ENCODE measurements around the gene ZNF343. TPM values are rescaled to one million over a fixed set of nuclear protein-coding genes. Genes with fewer than 3 reads are reported as not detected.
"Not testable (repeated sequence)": the region's sequence is repeated elsewhere in the genome, so short reads cannot be mapped to it uniquely, and the experiment has no call there.

The ZNF343 gene
- polyA plus RNA-seq, 2 of the 4 experiments (the other 2 are of a cell fraction): 14.0 to 19.0 TPM

GRCh38 chr20:2507875-2508630 lies 662 bp downstream of the ZNF343 start:
- FAIRE-seq: no peak
- Histone ChIP-seq H3K4me3 (peak overlapping the region; percentile 68), H3K9me3 (no peaks in the 10 kb centered on the region), H3K4me2 (peak overlapping the region; percentile 92), H3K27ac (peak overlapping the region; percentile 86 to 89), H3K4me1 (peaks cover 12% of the 10 kb centered on the region)
- DNase-seq (ENCODE audit: low read depth in 1 of 2, low spot score in 1 of 2): peak; percentile 21 to 46
- peak; percentile 54 to 56 for ATAC-seq
- 10% methylated on average over 22 of the region's 22 CpGs for WGBS (ENCODE audit: missing lambda C conversion rate)
- ChIA-PET POLR2A (interaction anchor here (0.6 kb wide), 1 partner anchor 143 kb away, joined by 3 read pairs; no protein-coding TSS in a partner anchor), CTCF (interaction anchor here (0.7 to 9.6 kb wide), 6 partner anchors 15 to 244 kb away, joined by 3 to 149 read pairs (median 4); no protein-coding TSS in a partner anchor)
- TF ChIP-seq NPAS2 (CRISPR knock-in tag; IDR thresholded peaks at IDR 0.05; ENCODE audit: borderline replicate concordance): no peak
- TF ChIP-seq ZSCAN20 (CRISPR knock-in tag; IDR thresholded peaks at IDR 0.05): no peak
- no peak for TF ChIP-seq CTCF (IDR thresholded peaks at IDR 0.05)
- no peak for TF ChIP-seq EP300 (IDR thresholded peaks at IDR 0.05)
- TF ChIP-seq TP53 (CRISPR knock-in tag; IDR thresholded peaks at IDR 0.05): no peak
- TF ChIP-seq CHD2 (IDR thresholded peaks at IDR 0.05; ENCODE audit: low read length, partially characterized antibody): no peak
- no peak for TF ChIP-seq ZNF302 (CRISPR knock-in tag; IDR thresholded peaks at IDR 0.05)
- no peak for TF ChIP-seq SREBF2 (IDR thresholded peaks at IDR 0.05)
- TF ChIP-seq NFE2L2 (conservative IDR thresholded peaks at IDR 0.05; ENCODE audit: low read length): no peak
- TF ChIP-seq GATA3 (IDR thresholded peaks at IDR 0.05; ENCODE audit: borderline replicate concordance): no peak
- TF ChIP-seq CEBPB (IDR thresholded peaks at IDR 0.05): no peak
- TF ChIP-seq JUN (IDR thresholded peaks at IDR 0.05): no peak
- TF ChIP-seq EHMT2 (IDR thresholded peaks at IDR 0.05; ENCODE audit: low read depth): no peak
- no peak for TF ChIP-seq BCL3 (IDR thresholded peaks at IDR 0.05)

DNA sequence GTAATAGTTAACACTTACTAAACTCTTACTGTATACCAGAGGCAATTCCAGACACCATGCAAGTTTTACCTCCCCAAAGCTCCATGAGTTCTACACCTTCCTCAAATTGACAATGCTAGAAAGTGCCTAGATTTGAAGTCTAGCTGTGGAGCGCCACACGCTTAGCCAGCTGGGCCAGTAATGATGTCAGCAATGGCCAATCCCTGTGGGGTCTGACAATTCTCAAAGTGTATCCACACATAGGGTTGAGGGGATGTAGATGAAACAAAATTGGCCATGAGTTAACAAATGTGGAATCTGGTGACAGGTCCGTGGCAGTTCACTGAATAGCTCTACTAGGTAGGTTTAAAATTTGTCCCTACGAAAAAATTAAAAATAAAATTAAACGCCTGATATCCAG lies 1.3 kb downstream of the ZNF343 start:
- POLR2A ChIA-PET: interaction anchor here (0.6 kb wide), 1 partner anchor 144 kb away, joined by 3 read pairs; no protein-coding TSS in a partner anchor
- H3K27ac ChIP-seq: no peak overlapping the region; a peak in 2 of 6 replicates
- peaks cover 12% of the 10 kb centered on the region for H3K4me1 ChIP-seq
- FAIRE-seq (no peak), DNase-seq (ENCODE audit: low read depth in 1 of 2, low spot score in 1 of 2) (no peak), ATAC-seq (no peak)
- H3K4me2 ChIP-seq: peak overlapping the region; percentile 92
- TF ChIP-seq CHD2 (IDR thresholded peaks at IDR 0.05; ENCODE audit: low read length, partially characterized antibody) (no peak), ELK1 (IDR thresholded peaks at IDR 0.05; ENCODE audit: low read depth, low read length) (no peak), EHF (CRISPR knock-in tag; IDR thresholded peaks at IDR 0.05) (no peak), CTCF (IDR thresholded peaks at IDR 0.05) (no peak), PHF8 (IDR thresholded peaks at IDR 0.05; ENCODE audit: borderline replicate concordance, low read depth) (no peak), BHLHE40 (IDR thresholded peaks at IDR 0.05; ENCODE audit: low read depth, low read length) (no peak)
- TF ChIP-seq, protein P1, sequence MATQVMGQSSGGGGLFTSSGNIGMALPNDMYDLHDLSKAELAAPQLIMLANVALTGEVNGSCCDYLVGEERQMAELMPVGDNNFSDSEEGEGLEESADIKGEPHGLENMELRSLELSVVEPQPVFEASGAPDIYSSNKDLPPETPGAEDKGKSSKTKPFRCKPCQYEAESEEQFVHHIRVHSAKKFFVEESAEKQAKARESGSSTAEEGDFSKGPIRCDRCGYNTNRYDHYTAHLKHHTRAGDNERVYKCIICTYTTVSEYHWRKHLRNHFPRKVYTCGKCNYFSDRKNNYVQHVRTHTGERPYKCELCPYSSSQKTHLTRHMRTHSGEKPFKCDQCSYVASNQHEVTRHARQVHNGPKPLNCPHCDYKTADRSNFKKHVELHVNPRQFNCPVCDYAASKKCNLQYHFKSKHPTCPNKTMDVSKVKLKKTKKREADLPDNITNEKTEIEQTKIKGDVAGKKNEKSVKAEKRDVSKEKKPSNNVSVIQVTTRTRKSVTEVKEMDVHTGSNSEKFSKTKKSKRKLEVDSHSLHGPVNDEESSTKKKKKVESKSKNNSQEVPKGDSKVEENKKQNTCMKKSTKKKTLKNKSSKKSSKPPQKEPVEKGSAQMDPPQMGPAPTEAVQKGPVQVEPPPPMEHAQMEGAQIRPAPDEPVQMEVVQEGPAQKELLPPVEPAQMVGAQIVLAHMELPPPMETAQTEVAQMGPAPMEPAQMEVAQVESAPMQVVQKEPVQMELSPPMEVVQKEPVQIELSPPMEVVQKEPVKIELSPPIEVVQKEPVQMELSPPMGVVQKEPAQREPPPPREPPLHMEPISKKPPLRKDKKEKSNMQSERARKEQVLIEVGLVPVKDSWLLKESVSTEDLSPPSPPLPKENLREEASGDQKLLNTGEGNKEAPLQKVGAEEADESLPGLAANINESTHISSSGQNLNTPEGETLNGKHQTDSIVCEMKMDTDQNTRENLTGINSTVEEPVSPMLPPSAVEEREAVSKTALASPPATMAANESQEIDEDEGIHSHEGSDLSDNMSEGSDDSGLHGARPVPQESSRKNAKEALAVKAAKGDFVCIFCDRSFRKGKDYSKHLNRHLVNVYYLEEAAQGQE (IDR thresholded peaks at IDR 0.05): no peak
- no peaks in the 10 kb centered on the region for H3K9me3 ChIP-seq
- peak overlapping the region; percentile 68 for H3K4me3 ChIP-seq
- 88% methylated on average over 5 of the region's 5 CpGs for WGBS (ENCODE audit: missing lambda C conversion rate)
- CTCF ChIA-PET: interaction anchor here (0.7 to 9.6 kb wide), 7 partner anchors 15 to 290 kb away, joined by 3 to 149 read pairs (median 4); no protein-coding TSS in a partner anchor

- POLR2A ChIA-PET, ATAC-seq: not testable (repeated sequence)
- CTCF ChIA-PET: interaction anchor here (0.8 to 9.6 kb wide), 3 partner anchors 16 to 289 kb away, joined by 3 to 149 read pairs (median 6); no protein-coding TSS in a partner anchor
Observed at GRCh38 chr20:2506426-2506825, 2.3 kb downstream of the ZNF343 start.

More at GRCh38 chr20:2506426-2506825, 2.3 kb downstream of the ZNF343 start:
- H3K9me3 ChIP-seq; DNase-seq (ENCODE audit: low read depth in 1 of 2, low spot score in 1 of 2); FAIRE-seq; H3K4me3 ChIP-seq; H3K27ac ChIP-seq; H3K4me2 ChIP-seq: not testable (repeated sequence)
- WGBS (ENCODE audit: missing lambda C conversion rate): 92% methylated on average over 3 of the region's 5 CpGs
- H3K4me1 ChIP-seq: peaks cover 12% of the 10 kb centered on the region

Measured in A549 (cell line).